GM21447 (cell line): ENCODE results near the gene CCR3.
"Not testable (repeated sequence)": the region's sequence is repeated elsewhere in the genome, so short reads cannot be mapped to it uniquely, and the experiment has no call there.

ENCODE experiments used
- ATAC-seq: cut with Tn5 transposase; IDR thresholded peaks from one replicate; pipeline ENCODE4 v1.9.1; 2021; ENCODE audit not compliant: unreplicated experiment

Gene CCR3

DNA sequence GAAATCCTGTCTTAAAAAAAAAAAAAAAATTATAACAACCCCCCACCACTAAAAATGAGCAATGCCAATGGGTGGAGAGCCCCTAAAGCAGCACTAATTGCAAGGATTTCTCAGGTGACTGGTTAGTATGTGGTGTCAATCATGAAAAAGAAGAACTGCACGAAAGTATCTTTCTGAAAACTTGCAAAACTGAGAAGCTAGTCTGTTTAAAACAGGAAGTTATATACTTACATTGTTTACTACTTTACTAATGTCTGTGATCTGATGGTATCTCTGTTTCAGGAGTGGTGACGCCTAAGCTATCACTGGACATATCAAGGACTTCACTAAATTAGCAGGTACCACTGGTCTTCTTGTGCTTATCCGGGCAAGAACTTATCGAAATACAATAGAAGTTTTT is at the start of gene CCR3:
Gene CCR3, plus strand, starts transcription at position 341 of the 400 bp plus-strand sequence. CDS start 22,699 bp downstream, outside the sequence.
- ATAC-seq: no peak

DNA sequence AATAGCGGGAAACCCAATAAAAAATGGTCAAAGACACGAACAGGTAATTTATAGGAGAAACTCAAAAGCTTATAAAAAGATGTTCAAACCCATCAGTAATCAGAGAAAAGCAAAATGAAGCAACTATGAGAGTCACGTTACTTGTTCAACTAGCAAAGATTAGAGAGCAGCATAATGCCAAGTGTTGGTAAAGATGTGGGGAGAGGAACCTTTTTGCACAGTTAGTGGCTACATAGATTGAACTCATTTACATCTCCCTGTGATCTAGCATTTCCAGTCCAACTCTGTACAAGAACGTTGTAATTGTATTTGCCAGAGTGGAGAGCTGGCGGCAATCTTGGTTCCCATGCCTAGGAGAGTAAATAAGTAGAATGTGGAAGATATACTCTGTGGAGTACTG is 49.3 kb upstream of the CCR3 start:
- ATAC-seq: no peak

DNA sequence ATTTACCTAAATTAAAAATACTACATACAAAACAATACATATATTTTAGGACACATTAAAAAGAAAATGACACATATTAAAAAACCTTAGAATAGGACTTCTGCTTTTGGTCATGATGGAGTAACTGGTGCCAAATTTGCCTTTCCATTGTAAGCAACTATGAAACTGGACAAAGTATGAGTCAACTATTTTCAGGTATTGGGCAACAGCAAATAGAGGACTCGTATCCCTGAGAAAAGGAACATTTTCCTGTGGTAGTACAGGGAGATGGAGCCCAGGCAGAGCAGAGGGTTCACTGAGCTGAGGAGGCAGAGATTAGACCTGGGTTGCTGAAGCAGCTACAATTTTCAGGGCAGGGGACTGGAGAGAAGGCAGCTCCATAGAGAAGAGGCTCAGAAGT is 48.8 kb upstream of the CCR3 start:
- no peak for ATAC-seq

- ATAC-seq: no peak
Observed at GRCh38 chr3:46194868-46195553, 47.2 kb upstream of the CCR3 start.

GRCh38 chr3:46196261-46196957 is 45.9 kb upstream of the CCR3 start:
- ATAC-seq: no peak

- no peak for ATAC-seq
Observed at GRCh38 chr3:46200211-46200610, 42.0 kb upstream of the CCR3 start.

DNA sequence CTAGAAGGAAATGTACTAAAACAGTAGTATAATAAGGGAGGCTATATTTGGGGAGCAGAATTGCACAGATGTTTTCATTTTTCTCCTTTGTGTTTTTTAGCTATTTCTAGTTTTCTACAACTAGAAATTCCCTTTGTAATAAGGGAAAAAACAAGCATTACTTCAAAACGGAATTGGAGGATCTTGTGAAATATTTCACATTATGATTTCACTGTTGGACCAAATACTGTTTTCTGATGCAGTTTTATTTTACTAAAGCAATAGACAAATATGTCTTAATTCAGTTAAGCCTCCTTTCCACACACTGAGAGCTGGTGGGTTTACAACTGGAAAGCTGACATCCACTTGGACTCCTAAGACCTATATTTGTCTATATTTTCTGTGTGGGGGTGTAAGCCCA is 41.5 kb upstream of the CCR3 start:
- no peak for ATAC-seq

DNA sequence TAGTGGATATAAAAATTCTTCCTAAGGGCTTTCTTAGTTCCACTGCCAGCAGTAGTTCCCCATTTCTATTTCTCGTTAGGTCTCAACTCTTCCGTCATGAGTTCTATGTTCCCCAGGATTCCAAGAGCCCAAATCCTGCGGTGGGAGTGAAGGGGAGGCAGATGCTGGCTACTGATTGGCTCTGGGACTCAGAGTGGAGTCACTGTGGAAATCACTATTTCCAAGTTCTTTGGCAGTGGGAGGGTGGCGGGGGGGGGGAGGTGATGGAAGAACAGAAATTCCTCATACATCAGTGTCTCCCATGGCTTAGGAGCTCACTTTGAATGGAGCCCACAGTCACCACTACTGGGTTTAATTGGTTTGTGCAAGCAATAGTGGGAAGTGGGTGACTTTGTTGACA is 39.7 kb upstream of the CCR3 start:
- ATAC-seq: no peak

- ATAC-seq: no peak
Observed at GRCh38 chr3:46203681-46204080, 38.6 kb upstream of the CCR3 start.

- ATAC-seq: no peak
Observed at GRCh38 chr3:46205286-46205960, 36.8 kb upstream of the CCR3 start.

DNA sequence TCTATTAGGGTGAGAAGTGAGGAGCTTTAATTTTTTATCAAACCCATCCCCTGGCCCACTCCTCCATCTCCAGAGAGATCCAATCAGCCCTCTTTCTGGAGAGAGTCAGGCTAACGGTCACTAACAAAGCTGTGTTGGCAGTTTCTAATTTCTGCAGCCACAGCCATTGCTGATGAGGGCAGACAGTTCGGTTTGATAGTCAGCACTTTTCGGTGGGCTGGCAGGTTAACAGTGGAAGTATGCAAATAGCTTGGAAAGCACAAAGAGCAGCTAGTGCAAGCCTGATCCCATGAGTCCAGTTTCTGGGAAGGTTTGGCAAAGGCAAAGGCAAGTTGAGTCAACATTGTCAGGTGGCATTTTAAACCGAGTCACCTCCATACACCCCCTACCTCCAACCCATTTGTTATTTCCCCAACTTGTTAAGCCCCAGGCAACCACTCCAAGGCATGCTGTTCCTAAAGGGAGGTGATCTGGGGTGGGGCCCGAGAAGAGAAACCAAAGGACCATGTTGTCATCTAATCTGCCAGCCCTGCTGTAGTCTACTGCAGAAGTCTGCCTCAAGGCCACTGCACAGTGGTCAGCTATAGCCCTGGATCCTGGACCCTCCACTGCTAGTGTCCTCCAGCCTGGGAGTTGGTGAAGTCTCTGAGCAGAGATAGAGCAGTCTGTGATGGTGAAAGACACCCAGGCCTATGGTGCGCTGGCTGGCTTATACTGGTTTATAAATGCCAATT is 35.8 kb upstream of the CCR3 start:
- no peak for ATAC-seq

DNA sequence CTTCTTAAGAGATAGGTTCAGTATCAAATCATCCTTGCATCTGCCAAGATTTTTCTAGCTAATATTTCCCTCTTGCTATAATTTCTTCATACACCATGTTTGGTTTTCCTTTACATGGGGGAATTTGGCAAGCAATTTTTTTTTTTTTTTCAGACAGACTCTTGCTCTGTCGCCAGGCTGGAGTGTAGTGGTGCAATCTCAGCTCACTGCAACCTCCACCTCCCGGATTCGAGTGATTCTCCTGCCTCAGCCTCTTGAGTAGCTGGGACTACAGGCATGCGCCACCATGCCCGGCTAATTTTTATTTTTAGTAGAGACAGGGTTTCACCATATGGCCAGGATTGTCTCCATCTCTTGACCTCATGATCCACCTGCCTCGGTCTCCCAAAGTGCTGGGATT is 34.7 kb upstream of the CCR3 start:
- not testable (repeated sequence) for ATAC-seq

GRCh38 chr3:46208167-46208704 is 34.0 kb upstream of the CCR3 start, which contains the start of gene CCR1:
CCR1 (minus strand) TSS chr3:46208313; CDS start chr3:46204313, 4,000 bp downstream.
- peak; percentile 65 for ATAC-seq

DNA sequence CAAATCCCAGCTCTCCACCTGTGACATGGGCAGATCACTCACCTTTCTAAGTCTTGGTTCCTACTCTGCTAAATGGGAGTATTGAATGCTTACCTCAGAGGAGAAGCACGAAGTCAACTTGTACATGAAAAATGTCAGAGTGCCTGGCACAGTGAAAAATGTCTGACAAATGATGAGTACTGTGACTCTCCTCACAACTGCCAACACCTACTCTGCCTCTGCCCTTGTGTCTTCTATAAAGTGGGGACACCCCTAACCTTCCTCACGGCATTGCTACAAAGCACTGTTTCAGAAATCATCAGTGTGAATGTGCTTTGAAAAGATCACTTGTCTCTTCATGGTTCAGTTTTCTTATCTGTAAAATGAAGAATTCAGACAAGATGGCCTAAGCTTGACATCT is 33.2 kb upstream of the CCR3 start:
- ATAC-seq: no peak

GRCh38 chr3:46209746-46210470 is 32.4 kb upstream of the CCR3 start:
- no peak for ATAC-seq

GRCh38 chr3:46212101-46212500 is 30.2 kb upstream of the CCR3 start:
- no peak for ATAC-seq

DNA sequence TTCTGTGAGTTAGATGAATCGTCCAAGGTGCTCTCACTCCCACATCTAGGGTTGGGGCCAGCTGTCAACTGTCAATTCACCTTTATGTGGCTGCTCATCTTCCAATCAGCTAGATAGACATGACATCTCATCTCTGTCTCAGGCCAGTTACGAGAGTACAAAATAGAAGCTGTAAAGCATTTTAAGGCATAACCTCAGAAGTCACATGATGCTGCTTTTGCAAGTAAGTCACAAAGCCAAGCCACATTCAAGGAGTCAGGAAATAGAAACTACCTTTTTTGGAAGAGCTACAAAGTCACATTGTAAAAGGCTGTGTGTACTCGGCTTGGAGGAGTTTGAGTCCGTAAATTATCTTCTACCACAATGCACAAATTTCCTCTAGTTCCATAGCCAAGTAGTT is 29.1 kb upstream of the CCR3 start:
- no peak for ATAC-seq

GRCh38 chr3:46214751-46215352 is 27.4 kb upstream of the CCR3 start:
- ATAC-seq: no peak

GRCh38 chr3:46215810-46216414 is 26.3 kb upstream of the CCR3 start:
- no peak for ATAC-seq
